BLaER1 (cell line): Measurements from ENCODE around the gene ERF.

Experiments
- H3K27ac ChIP-seq: shearing (Covaris generic); formaldehyde crosslinking; 2 replicates; pipeline ENCODE4 v1.8.1; 2022
- H3K27me3 ChIP-seq: shearing (Covaris generic); formaldehyde crosslinking; 2 replicates; pipeline ENCODE4 v1.8.1; 2022
- H3K36me3 ChIP-seq: shearing (Covaris generic); formaldehyde crosslinking; 2 replicates; pipeline ENCODE4 v1.8.1; 2022
- H3K4me1 ChIP-seq: shearing (Covaris generic); formaldehyde crosslinking; 2 replicates; pipeline ENCODE4 v1.8.1; 2022
- H3K4me2 ChIP-seq: shearing (Covaris generic); formaldehyde crosslinking; 2 replicates; pipeline ENCODE4 v1.8.1; 2022
- H3K4me3 ChIP-seq: shearing (Covaris generic); formaldehyde crosslinking; 2 replicates; pipeline ENCODE4 v1.8.1; 2022
- H3K9ac ChIP-seq: shearing (Covaris generic); formaldehyde crosslinking; 2 replicates; pipeline ENCODE4 v1.8.1; 2022
- H3K9me3 ChIP-seq: shearing (Covaris generic); formaldehyde crosslinking; 2 replicates; pipeline ENCODE4 v1.8.1; 2022
- H4K20me1 ChIP-seq: shearing (Covaris generic); formaldehyde crosslinking; 2 replicates; pipeline ENCODE4 v1.8.1; 2022
- Cebpa-rat ChIP-seq: shearing (Covaris generic); IDR thresholded peaks from 2 replicates; pipeline ENCODE4 v1.8.1; 2022

Gene ERF

DNA sequence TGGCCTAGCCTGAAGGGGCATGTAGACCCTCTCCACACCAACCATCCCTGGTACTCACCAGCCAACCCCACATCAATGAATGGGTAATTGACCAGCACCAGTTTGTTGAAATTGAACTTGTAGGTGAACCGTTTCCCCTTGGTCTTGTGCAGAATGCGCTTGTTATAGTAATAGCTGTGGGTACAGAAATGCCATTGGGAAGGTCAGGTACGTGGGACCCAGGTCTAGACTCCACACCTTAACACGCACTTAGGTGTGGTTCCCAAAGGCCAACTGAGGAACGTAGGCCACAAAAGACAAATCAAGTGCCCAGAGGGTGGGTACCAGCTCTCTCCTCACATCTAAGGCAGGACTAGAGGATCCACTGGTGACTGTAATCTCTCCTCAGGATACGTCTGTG is 5.2 kb downstream of the ERF start:
- Histone ChIP-seq H3K36me3 (peaks cover 32% of the 10 kb centered on the region), H3K4me1 (peaks cover 59% of the 10 kb centered on the region), H4K20me1 (peaks cover 52% of the 10 kb centered on the region)

DNA sequence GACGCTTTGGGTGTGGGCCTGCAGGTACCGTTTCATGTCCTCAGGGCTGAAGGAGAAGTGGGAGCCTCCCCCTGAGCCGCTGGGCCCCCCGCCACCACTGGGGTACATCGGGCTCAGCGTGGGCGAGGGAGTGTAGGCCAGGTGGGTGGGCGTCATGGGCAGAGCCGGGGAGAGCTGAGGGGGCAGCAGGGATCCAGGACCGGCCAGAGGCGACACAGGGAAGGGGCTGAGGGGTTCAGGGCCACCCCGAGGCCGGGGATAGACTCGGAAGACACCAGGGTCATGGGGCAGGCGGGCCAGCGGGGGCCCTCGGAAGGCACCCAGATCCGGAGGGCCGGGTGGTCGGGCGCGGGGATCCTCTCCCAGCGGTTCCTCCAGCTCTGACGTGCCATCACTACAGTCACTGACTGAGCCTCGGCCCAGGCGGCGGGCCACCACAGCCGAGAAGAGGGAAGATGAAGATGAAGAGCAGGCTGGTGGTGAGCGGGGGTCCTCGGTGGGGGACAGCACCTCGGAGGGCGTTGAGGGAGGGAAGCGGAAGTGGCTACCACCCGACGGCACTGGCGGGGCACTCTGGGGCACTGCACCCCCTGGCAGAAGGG is 5.7 kb downstream of the ERF start:
- H3K9me3 ChIP-seq: no peaks in the 10 kb centered on the region
- peaks cover 32% of the 10 kb centered on the region for H3K36me3 ChIP-seq
- H3K27me3 ChIP-seq: no peaks in the 10 kb centered on the region
- H3K9ac ChIP-seq: no peak overlapping the region
- peaks cover 52% of the 10 kb centered on the region for H4K20me1 ChIP-seq
- no peak overlapping the region for H3K27ac ChIP-seq
- no peak for TF ChIP-seq Cebpa-rat
- peaks cover 59% of the 10 kb centered on the region for H3K4me1 ChIP-seq
- H3K4me2 ChIP-seq: no peak overlapping the region
- no peak overlapping the region for H3K4me3 ChIP-seq

More for the DNA sequence above, 5.2 kb downstream of the ERF start:
- Histone ChIP-seq H3K27ac (0 out of 2 replicates have a peak overlapping the region, but pooled peaks have one; percentile 78), H3K9ac (no peak overlapping the region), H3K27me3 (no peaks in the 10 kb centered on the region), H3K4me2 (peak overlapping the region; percentile 99; the same call in 1 of the 2 replicates), H3K4me3 (no peak overlapping the region), H3K9me3 (no peaks in the 10 kb centered on the region)
- no peak for TF ChIP-seq Cebpa-rat

- Histone ChIP-seq H3K4me3 (no peak overlapping the region), H3K36me3 (peaks cover 32% of the 10 kb centered on the region), H3K27me3 (no peaks in the 10 kb centered on the region), H3K9ac (no peak overlapping the region), H3K9me3 (no peaks in the 10 kb centered on the region), H3K27ac (no peak overlapping the region), H4K20me1 (peaks cover 52% of the 10 kb centered on the region), H3K4me2 (no peak overlapping the region), H3K4me1 (peaks cover 66% of the 10 kb centered on the region)
- TF ChIP-seq Cebpa-rat: no peak
Measured at GRCh38 chr19:42248270-42249148, 6.4 kb downstream of the ERF start.

GRCh38 chr19:42247640-42248199 is 7.2 kb downstream of the ERF start:
- no peak overlapping the region for H3K4me2 ChIP-seq
- H4K20me1 ChIP-seq: peaks cover 47% of the 10 kb centered on the region
- H3K27me3 ChIP-seq: no peaks in the 10 kb centered on the region
- H3K4me1 ChIP-seq: peaks cover 64% of the 10 kb centered on the region
- no peak overlapping the region for H3K4me3 ChIP-seq
- H3K9ac ChIP-seq: no peak overlapping the region
- peaks cover 32% of the 10 kb centered on the region for H3K36me3 ChIP-seq
- no peak overlapping the region for H3K27ac ChIP-seq
- no peak for TF ChIP-seq Cebpa-rat
- no peaks in the 10 kb centered on the region for H3K9me3 ChIP-seq

GRCh38 chr19:42246922-42247639 is 7.8 kb downstream of the ERF start:
- peaks cover 32% of the 10 kb centered on the region for H3K36me3 ChIP-seq
- peaks cover 43% of the 10 kb centered on the region for H4K20me1 ChIP-seq
- H3K9ac ChIP-seq: 0 out of 2 replicates have a peak overlapping the region, but pooled peaks have one; percentile 6
- no peaks in the 10 kb centered on the region for H3K27me3 ChIP-seq
- peak overlapping the region; percentile 96 for H3K4me2 ChIP-seq
- no peak for TF ChIP-seq Cebpa-rat
- no peak overlapping the region for H3K4me3 ChIP-seq
- no peaks in the 10 kb centered on the region for H3K9me3 ChIP-seq
- peak overlapping the region; percentile 8; the same call in 1 of the 2 replicates for H3K27ac ChIP-seq
- H3K4me1 ChIP-seq: peaks cover 58% of the 10 kb centered on the region

DNA sequence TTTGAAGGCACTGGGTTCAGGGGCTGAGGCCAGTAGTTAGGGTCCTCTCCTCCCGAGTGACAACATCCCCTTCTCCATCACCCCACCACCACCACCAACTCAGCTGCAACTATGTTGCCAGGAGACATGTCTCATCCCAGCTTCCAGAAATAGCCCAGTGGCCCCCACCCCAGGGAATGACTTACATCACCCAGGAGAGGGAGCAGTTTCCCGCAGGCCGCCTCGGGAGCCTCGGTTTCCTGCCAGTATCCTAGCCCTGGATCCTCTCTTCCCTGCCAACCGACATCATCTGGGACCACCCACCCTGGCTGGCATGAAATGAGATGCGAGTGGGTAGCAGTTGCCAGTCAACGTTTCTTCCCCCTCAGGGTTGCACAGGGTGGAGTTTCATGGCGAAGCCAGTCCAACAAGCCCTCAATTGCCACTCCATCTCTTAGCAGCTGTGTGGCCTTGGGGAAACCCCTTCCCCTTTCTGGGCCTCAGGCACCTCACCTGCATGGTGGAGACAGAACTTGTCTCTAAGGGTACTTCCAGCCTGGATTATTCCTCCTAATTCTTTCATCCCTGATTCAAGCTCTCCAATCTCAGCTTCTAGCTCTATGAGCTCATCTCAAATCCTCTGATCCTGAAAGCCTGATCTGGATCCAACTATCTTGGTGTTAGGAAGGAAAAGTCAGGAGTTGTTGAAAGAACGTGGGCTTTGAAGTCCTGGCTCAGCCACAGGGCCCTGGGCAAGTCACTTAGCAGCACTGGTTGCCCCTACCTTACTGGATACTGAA is 8.6 kb downstream of the ERF start:
- Histone ChIP-seq H3K9ac (no peak overlapping the region), H3K4me1 (peaks cover 55% of the 10 kb centered on the region), H3K4me2 (peak overlapping the region; percentile 96), H3K27ac (peak overlapping the region; percentile 33; the same call in 1 of the 2 replicates), H3K36me3 (peaks cover 32% of the 10 kb centered on the region), H3K4me3 (no peak overlapping the region), H3K27me3 (no peaks in the 10 kb centered on the region), H3K9me3 (no peaks in the 10 kb centered on the region), H4K20me1 (peaks cover 41% of the 10 kb centered on the region)
- TF ChIP-seq Cebpa-rat: no peak

- no peak overlapping the region for H3K4me3 ChIP-seq
- H3K27ac ChIP-seq: peak overlapping the region; percentile 62
- H3K9ac ChIP-seq: peak overlapping the region; percentile 59; the same call in 1 of the 2 replicates
Measured at GRCh38 chr19:42245231-42245630, 9.7 kb downstream of the ERF start.

GRCh38 chr19:42244347-42245220 is 10.3 kb downstream of the ERF start:
- TF ChIP-seq Cebpa-rat: no peak
- H3K36me3 ChIP-seq: peaks cover 34% of the 10 kb centered on the region
- H3K4me3 ChIP-seq: peak overlapping the region; percentile 96
- peak overlapping the region; percentile 96 for H3K4me2 ChIP-seq
- H4K20me1 ChIP-seq: peaks cover 44% of the 10 kb centered on the region
- H3K4me1 ChIP-seq: peaks cover 56% of the 10 kb centered on the region
- H3K27me3 ChIP-seq: no peaks in the 10 kb centered on the region
- peak overlapping the region; percentile 99 for H3K9ac ChIP-seq
- H3K27ac ChIP-seq: peak overlapping the region; percentile 94
- no peaks in the 10 kb centered on the region for H3K9me3 ChIP-seq

More at GRCh38 chr19:42245231-42245630, 9.7 kb downstream of the ERF start:
- H3K4me2 ChIP-seq: peak overlapping the region; percentile 96
- TF ChIP-seq Cebpa-rat: no peak
- H3K9me3 ChIP-seq: no peaks in the 10 kb centered on the region
- peaks cover 34% of the 10 kb centered on the region for H3K36me3 ChIP-seq
- H4K20me1 ChIP-seq: peaks cover 44% of the 10 kb centered on the region
- H3K4me1 ChIP-seq: peaks cover 55% of the 10 kb centered on the region
- no peaks in the 10 kb centered on the region for H3K27me3 ChIP-seq
